H1 (cell line): Measurements from ENCODE around the gene TANC1. TPM values are rescaled to one million over a fixed set of nuclear protein-coding genes. Genes with fewer than 3 reads are reported as not detected.

Experiments used
- CTCF ChIA-PET: fragments of 300-600 bp; sonication (Branson Sonifier 250); formaldehyde crosslinking; loops from one replicate; lab custom pipeline; 2021; ENCODE audit not compliant: partially characterized antibody; lab: Charles Lee
- POLR2A ChIA-PET: fragments of 300-600 bp; sonication (Branson Sonifier 250); formaldehyde crosslinking; loops from one replicate; lab custom pipeline; 2021; ENCODE audit warnings: inconsistent platforms; ENCODE audit not compliant: partially characterized antibody; lab: Charles Lee
- DNase-seq, 2 experiments: peaks; one replicate each; pipeline versions ENCODE4 v3.0.0 to v3.0.0-alpha.2; 2010 to 2022; ENCODE audit warnings: low spot score in 2 of 2, low read depth in 1 of 2, mixed read lengths in 1 of 2
- FAIRE-seq: peaks from 2 replicates; lab custom pipeline; 2011; peaks lifted over from hg19 to GRCh38; lab: Jason Lieb, UNC
- H2AFZ ChIP-seq: 2 replicates; pipeline ENCODE4 v1.8.1; 2012; ENCODE audit warnings: low read length, inconsistent platforms
- H2AK5ac ChIP-seq: 2 replicates; pipeline ENCODE4 v1.6.1; 2013; ENCODE audit warnings: low read depth, low read length
- H2BK120ac ChIP-seq: replicated peaks from 2 replicates; pipeline ENCODE3; 2013; ENCODE audit warnings: low read depth, low read length, inconsistent platforms
- H2BK12ac ChIP-seq: 2 replicates; pipeline ENCODE4 v1.6.1; 2013; ENCODE audit warnings: low read depth, low read length
- H2BK15ac ChIP-seq: 2 replicates; pipeline ENCODE4 v1.6.1; 2013; ENCODE audit warnings: low read length
- H2BK20ac ChIP-seq: 2 replicates; pipeline ENCODE4 v1.6.1; 2013; ENCODE audit warnings: low read length
- H2BK5ac ChIP-seq: 2 replicates; pipeline ENCODE4 v1.6.1; 2013; ENCODE audit warnings: low read depth, low read length
- H3K14ac ChIP-seq: 2 replicates; pipeline ENCODE4 v1.6.1; 2013; ENCODE audit warnings: inconsistent platforms; ENCODE audit not compliant: insufficient read length
- H3K18ac ChIP-seq: 2 replicates; pipeline ENCODE4 v1.6.1; 2013; ENCODE audit warnings: low read length; ENCODE audit errors: extremely low read depth
- H3K23ac ChIP-seq: 2 replicates; pipeline ENCODE4 v1.6.1; 2013; ENCODE audit warnings: inconsistent platforms; ENCODE audit not compliant: insufficient read length
- H3K23me2 ChIP-seq: 2 replicates; pipeline ENCODE4 v1.6.1; 2013; ENCODE audit warnings: low read depth, low read length
- H3K27ac ChIP-seq: 2 replicates; pipeline ENCODE4 v1.6.1; 2011; ENCODE audit warnings: low read depth, low read length, inconsistent platforms
- H3K27me3 ChIP-seq, 4 experiments: replicated peaks in 1 of 4; 1 replicate in 1 of 4; 2 replicates in 3 of 4; pipeline versions ENCODE4 v1.6.1 to v1.8.1; 2011 to 2013; ENCODE audit warnings: low read length in 3 of 4, mild to moderate bottlenecking in 3 of 4, inconsistent platforms in 2 of 4, mixed read lengths in 2 of 4, moderate library complexity in 1 of 4; ENCODE audit not compliant: control insufficient read depth in 3 of 4, insufficient read depth in 3 of 4; ENCODE audit errors: extremely low read depth in 1 of 4
- H3K36me3 ChIP-seq, 4 experiments: 2 replicates each; pipeline versions ENCODE4 v1.6.1 to v1.8.1; 2011 to 2013; ENCODE audit warnings: mild to moderate bottlenecking in 4 of 4, low read length in 3 of 4, moderate library complexity in 2 of 4, control low read depth in 1 of 4, inconsistent platforms in 1 of 4; ENCODE audit not compliant: insufficient read depth in 4 of 4, control insufficient read depth in 2 of 4
- H3K4ac ChIP-seq: replicated peaks from 2 replicates; pipeline ENCODE3; 2013; ENCODE audit warnings: low read length, low read depth, mixed read lengths, inconsistent platforms; ENCODE audit not compliant: insufficient read length
- H3K4me1 ChIP-seq, 4 experiments: replicated peaks in 1 of 4; 1 replicate in 1 of 4; 2 replicates in 3 of 4; pipeline versions ENCODE4 v1.6.1 to v1.8.1; 2011 to 2013; ENCODE audit warnings: low read length in 3 of 4, inconsistent platforms in 2 of 4, mixed read lengths in 1 of 4; ENCODE audit not compliant: insufficient read depth in 4 of 4, control insufficient read depth in 3 of 4
- H3K4me2 ChIP-seq, 2 experiments: 2 replicates each; pipeline versions ENCODE4 v1.6.1 to v1.8.1; 2011 to 2013; ENCODE audit warnings: low read depth in 2 of 2, low read length in 2 of 2, control low read depth in 1 of 2, inconsistent platforms in 1 of 2, mild to moderate bottlenecking in 1 of 2; ENCODE audit not compliant: insufficient read depth in 1 of 2
- H3K4me3 ChIP-seq, 4 experiments: fragments of 200-600, 300-600 bp in 1 of 4; sonication (generic), shearing (Covaris generic), sonication (Bioruptor Twin) in 1 of 4; 2 replicates each; pipeline versions ENCODE4 v1.5.1 to v1.8.1; 2011 to 2016; ENCODE audit warnings: low read length in 4 of 4, low read depth in 3 of 4, control low read depth in 2 of 4, inconsistent platforms in 2 of 4, mild to moderate bottlenecking in 2 of 4, mixed read lengths in 1 of 4, moderate library complexity in 1 of 4; ENCODE audit not compliant: insufficient read depth in 2 of 4; ENCODE audit errors: extremely low read depth in 1 of 4
- H3K56ac ChIP-seq: replicated peaks from 2 replicates; pipeline ENCODE3; 2013; ENCODE audit warnings: low read depth, mild to moderate bottlenecking, mixed read lengths, low read length, inconsistent platforms; ENCODE audit not compliant: insufficient read length
- H3K79me1 ChIP-seq: 2 replicates; pipeline ENCODE4 v1.6.1; 2013; ENCODE audit warnings: low read depth, low read length, control low read depth
- H3K79me2 ChIP-seq, 2 experiments: 2 replicates each; pipeline versions ENCODE4 v1.6.1 to v1.8.1; 2012 to 2013; ENCODE audit warnings: low read length in 2 of 2, mild to moderate bottlenecking in 2 of 2, inconsistent platforms in 1 of 2; ENCODE audit not compliant: insufficient read depth in 2 of 2, control insufficient read depth in 1 of 2
- H3K9ac ChIP-seq, 4 experiments: replicated peaks in 1 of 4; 1 replicate in 1 of 4; 2 replicates in 3 of 4; pipeline versions ENCODE4 v1.6.1 to v1.8.1; 2011 to 2013; ENCODE audit warnings: low read depth in 3 of 4, low read length in 3 of 4, control low read depth in 2 of 4, mild to moderate bottlenecking in 2 of 4, moderate library complexity in 2 of 4, inconsistent platforms in 1 of 4; ENCODE audit errors: extremely low read depth in 1 of 4
- H3K9me3 ChIP-seq, 2 experiments: 2 replicates each; pipeline versions ENCODE4 v1.6.1 to v1.8.1; 2012 to 2013; ENCODE audit warnings: mild to moderate bottlenecking in 2 of 2, moderate library complexity in 2 of 2, control low read depth in 1 of 2, inconsistent platforms in 1 of 2, low read depth in 1 of 2, low read length in 1 of 2, mixed read lengths in 1 of 2; ENCODE audit not compliant: insufficient read depth in 2 of 2
- H4K20me1 ChIP-seq, 2 experiments: replicated peaks in 1 of 2; 2 replicates each; pipeline versions ENCODE3 to v1.8.1; 2011 to 2013; ENCODE audit warnings: inconsistent platforms in 2 of 2, low read length in 2 of 2, mild to moderate bottlenecking in 1 of 2; ENCODE audit not compliant: insufficient read depth in 2 of 2, control insufficient read depth in 1 of 2
- H4K5ac ChIP-seq: 2 replicates; pipeline ENCODE4 v1.6.1; 2013; ENCODE audit warnings: low read length, low read depth, mixed read lengths, inconsistent platforms; ENCODE audit not compliant: insufficient read length
- H4K8ac ChIP-seq: 2 replicates; pipeline ENCODE4 v1.8.0; 2013; ENCODE audit warnings: mild to moderate bottlenecking, moderate library complexity, low read length, inconsistent platforms; ENCODE audit not compliant: insufficient read depth; ENCODE audit errors: extremely low read depth
- H4K91ac ChIP-seq: replicated peaks from 2 replicates; pipeline ENCODE3; 2013; ENCODE audit warnings: low read length, mixed read lengths, inconsistent platforms; ENCODE audit not compliant: insufficient read length
- CHD1 ChIP-seq: IDR thresholded peaks from 2 replicates; pipeline ENCODE4 v1.6.1; 2012; ENCODE audit warnings: low read depth, low read length, improper control_type of control experiment
- TEAD4 ChIP-seq: IDR thresholded peaks from 2 replicates; pipeline ENCODE4 v1.6.1; 2012; ENCODE audit warnings: low read depth, low read length, inconsistent platforms, mixed read lengths
- WGBS, 2 experiments: shearing (Covaris generic) in 1 of 2; methylation state at CpG; one replicate each; pipeline versions ENCODE4 v1.1.6 to v1.1.7; 2013 to 2015; ENCODE audit warnings: low lambda C conversion rate in 2 of 2, mixed read lengths in 2 of 2, inconsistent platforms in 1 of 2, low coverage in 1 of 2, missing lambda C conversion rate in 1 of 2; ENCODE audit not compliant: insufficient replicate concordance in 2 of 2, insufficient coverage in 1 of 2, insufficient read length in 1 of 2; ENCODE audit errors: extremely low coverage in 1 of 2, missing lambda C conversion rate in 1 of 2; 5-methylcytosine and 5-hydroxymethylcytosine counted together
- polyA plus RNA-seq, 7 experiments: library from polyadenylated mRNA; depleted of rRNA in 3 of 7; stranded (reverse) in 5 of 7; unstranded in 2 of 7; fragments of >200 nt in 5 of 7; fragments of 200-250 nt in 2 of 7; gene quantifications; 1 replicate in 5 of 7; 2 replicates in 1 of 7; 4 replicates in 1 of 7; pipeline versions ENCODE4 v1.2.1 to v1.2.3, GENCODE V29; 2011 to 2013; ENCODE audit warnings: missing spikeins in 2 of 7, mixed read lengths in 2 of 7
- total RNA-seq: library from RNA; stranded (reverse); fragmentation: NEBNext Ultra II Directional; extraction: Animal tissue kit (Norgen Biotek cat#: 25700); gene quantifications from 2 replicates; pipeline ENCODE4 v1.2.1, GENCODE V29; 2021

TANC1 gene
- total and polyA plus RNA-seq, 2 of the 8 experiments (the other 6 are each of a cell fraction or from before 2014, with no cell fraction given), result 4.1 to 7.6 TPM

DNA sequence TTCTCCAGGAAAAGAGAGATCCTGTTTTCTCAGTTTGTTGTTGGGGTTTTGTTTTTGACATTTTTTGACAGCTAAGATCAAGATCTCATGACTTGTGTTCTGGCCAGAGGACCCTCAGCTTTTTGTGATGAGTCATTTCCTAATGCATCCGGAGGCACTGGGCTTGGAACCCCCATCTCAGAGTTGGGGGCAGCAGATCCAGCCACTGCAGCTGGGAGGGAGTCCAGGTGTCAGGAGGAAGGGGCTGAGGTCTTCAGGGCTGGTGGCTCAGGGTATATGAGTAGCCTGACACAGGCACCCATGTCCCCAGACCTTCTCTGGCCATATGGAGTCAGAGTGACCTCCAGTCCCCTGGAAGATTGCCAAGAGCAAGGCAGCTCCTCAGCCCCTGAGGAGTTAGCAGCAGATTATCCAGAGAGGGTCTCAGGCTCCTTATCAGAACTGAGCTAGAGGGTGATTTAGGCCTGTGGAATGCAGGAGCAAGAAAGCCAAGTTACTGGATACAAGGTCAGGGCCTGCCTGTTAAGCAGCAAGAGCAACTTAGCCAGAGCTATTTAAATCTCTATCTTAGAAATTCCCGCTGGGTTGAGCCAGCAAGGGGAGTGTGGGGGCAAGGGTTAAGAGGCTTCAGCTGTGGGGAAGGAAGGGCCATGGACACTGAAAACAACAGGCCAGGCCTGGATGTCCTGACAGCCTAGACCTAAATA lies 62.4 kb downstream of the TANC1 start:
- H2AK5ac ChIP-seq, result no peak overlapping the region; the same call in 1 of the 2 replicates
- H2AFZ ChIP-seq, result no peak overlapping the region
- H3K79me1 ChIP-seq, result no peaks in the 10 kb centered on the region
- H3K9me3 ChIP-seq, result no peaks in the 10 kb centered on the region
- H2BK120ac ChIP-seq, result no peak overlapping the region
- H2BK15ac ChIP-seq, result peak overlapping the region; percentile 67; the same call in 1 of the 2 replicates
- H3K23ac ChIP-seq, result no peak overlapping the region
- 0 out of 2 replicates have a peak, but pooled peaks have one; percentile 23 for TF ChIP-seq TEAD4
- no peak for TF ChIP-seq CHD1
- no peak overlapping the region for H3K14ac ChIP-seq
- peaks cover 2 to 13% (median 9%) of the 10 kb centered on the region in 4 experiments for H3K4me1 ChIP-seq
- FAIRE-seq, result no peak
- H3K18ac ChIP-seq, result no peak overlapping the region
- no peak overlapping the region for H2BK20ac ChIP-seq
- no peak overlapping the region for H3K4ac ChIP-seq
- H2BK5ac ChIP-seq, result 0 out of 2 replicates have a peak overlapping the region, but pooled peaks have one; percentile 18
- ChIA-PET POLR2A (no interaction called here), CTCF (interaction anchor here (0.7 to 2.5 kb wide), 10 partner anchors 9 to 136 kb away, joined by 3 to 7 read pairs (median 4); no protein-coding TSS in a partner anchor)
- 66% methylated on average over 2 of the region's 2 CpGs; no CpG with 5 or more reads in 1 of the 2 experiments for WGBS, 2 experiments
- peak overlapping the region; percentile 8 for H4K91ac ChIP-seq
- no peak overlapping the region for H3K4me3 ChIP-seq
- H4K20me1 ChIP-seq, result no peaks in the 10 kb centered on the region
- H4K5ac ChIP-seq, result no peak overlapping the region
- H3K4me2 ChIP-seq, result no peak overlapping the region; a peak in 1 of 4 replicates
- H3K9ac ChIP-seq, result no peak overlapping the region
- H4K8ac ChIP-seq, result no peak overlapping the region
- H3K27ac ChIP-seq, result no peak overlapping the region
- no peaks in the 10 kb centered on the region for H3K27me3 ChIP-seq
- H3K23me2 ChIP-seq, result no peaks in the 10 kb centered on the region; the same call in 1 of the 2 replicates
- H2BK12ac ChIP-seq, result no peak overlapping the region
- H3K56ac ChIP-seq, result no peak overlapping the region
- no peaks in the 10 kb centered on the region for H3K79me2 ChIP-seq
- H3K36me3 ChIP-seq, result no peaks in the 10 kb centered on the region
- DNase-seq, result peak in 1 of 2 experiments; percentile 43
